Sigmoid colon (tissue), 7 donors: ENCODE measurements around the gene ODC1. TPM values are rescaled to one million over a fixed set of nuclear protein-coding genes. Genes with fewer than 3 reads are reported as not detected.

Experiments used
- DNase-seq: peaks from one replicate; pipeline ENCODE4 v3.0.0-alpha.2; 2019
- H3K27ac ChIP-seq, 4 donors: fragments of 200-600 bp; sonication (generic); one replicate each; pipeline ENCODE4 v1.5.1; 2016 to 2019; ENCODE audit warnings: mild to moderate bottlenecking in 1 of 4
- H3K27me3 ChIP-seq, 3 donors: fragments of 200-600 bp; sonication (generic); one replicate each; pipeline ENCODE4 v1.5.1; 2019; ENCODE audit warnings: mild to moderate bottlenecking in 1 of 3
- H3K36me3 ChIP-seq, 4 donors: fragments of 200-600 bp; sonication (generic); one replicate each; pipeline ENCODE4 v1.5.1; 2016 to 2019
- H3K4me1 ChIP-seq, 4 donors: fragments of 200-600 bp; sonication (generic); one replicate each; pipeline ENCODE4 v1.5.1; 2017 to 2019
- H3K4me3 ChIP-seq, 4 donors: fragments of 200-600 bp; sonication (generic); one replicate each; pipeline ENCODE4 v1.5.1; 2017 to 2019; ENCODE audit warnings: mild to moderate bottlenecking in 2 of 4, moderate library complexity in 1 of 4
- H3K9me3 ChIP-seq, 4 donors: fragments of 200-600 bp in 3 of 4; sonication (generic) in 3 of 4; one replicate each; pipeline versions ENCODE4 v1.5.1 to v1.6.1; 2013 to 2019
- EP300 ChIP-seq, 4 donors: sonication (generic); formaldehyde crosslinking; IDR thresholded peaks; one replicate each; pipeline ENCODE4 v1.6.1; 2017; ENCODE audit warnings: antibody characterized with exemption in 4 of 4
- POLR2A ChIP-seq, 2 donors: fragments of 450-650 bp; IDR thresholded peaks; one replicate each; pipeline ENCODE4 v1.6.1; 2016; ENCODE audit warnings: antibody characterized with exemption in 2 of 2, mild to moderate bottlenecking in 2 of 2, moderate library complexity in 2 of 2
- POLR2AphosphoS5 ChIP-seq, 4 donors: sonication (generic); formaldehyde crosslinking; IDR thresholded peaks; one replicate each; pipeline ENCODE4 v1.6.1; 2017; ENCODE audit warnings: antibody characterized with exemption in 4 of 4
- WGBS, 2 donors: extraction: QIAGEN DNeasy Blood & Tissue Kit; methylation state at CpG; one replicate each; pipeline ENCODE4 v1.1.7; 2013; 5-methylcytosine and 5-hydroxymethylcytosine counted together
- intact Hi-C: fragments of 100-400 bp; cut with DNase I; formaldehyde crosslinking; loops from one replicate; pipeline ENCODE4 v1.15.1; 2023
- polyA plus RNA-seq, 3 donors: library from polyadenylated mRNA; stranded (reverse); fragments of 200-250 nt; gene quantifications; one replicate each; pipeline ENCODE4 v1.2.3, GENCODE V29; 2013
- total RNA-seq, 4 donors: library from RNA; depleted of rRNA; stranded (reverse); fragments of >200 nt; gene quantifications; one replicate each; pipeline ENCODE4 v1.1.0, GENCODE V29; 2016
- TF ChIP-seq, protein P1 (sequence below), 4 experiments: fragments of 450-650 bp in 3 of 4; fragments of 200-600 bp in 1 of 4; IDR thresholded peaks; one replicate each; pipeline ENCODE4 v1.5.1; 2016 to 2019; ENCODE audit warnings: antibody characterized with exemption in 4 of 4, mild to moderate bottlenecking in 3 of 4, moderate library complexity in 2 of 4
- donor health status: healthy with polysubstance abuse.
- donor health status: Bipolar disorder and iron deficiency.
- donor health status: healthy.

Gene ODC1
- total and polyA plus RNA-seq, 7 donors: 34.8 to 88.2 (median 54.3) TPM

DNA sequence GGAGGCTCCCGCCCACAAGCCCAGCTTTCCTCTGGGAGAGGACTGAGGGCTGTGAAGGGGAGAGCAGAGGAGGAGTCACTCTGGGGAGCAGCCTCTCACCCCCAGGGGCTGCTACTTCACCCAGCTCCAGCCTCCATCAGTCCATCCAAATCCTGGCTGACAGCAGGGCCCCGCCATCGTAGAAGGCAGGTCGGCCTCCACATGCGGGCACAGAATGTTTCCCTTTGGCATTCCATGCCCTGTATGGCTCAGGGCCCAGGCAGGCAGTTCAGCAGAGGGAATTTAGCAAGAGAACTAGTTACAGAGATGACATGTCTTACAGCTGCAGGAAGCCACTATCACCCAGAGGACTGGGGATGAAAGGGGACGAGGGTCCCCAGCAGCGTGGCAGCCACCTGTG lies 6.4 kb upstream of the ODC1 start:
- peak overlapping the region; percentile 58 to 75 (median 69) for H3K27ac ChIP-seq
- peak in 2 of 4 donors; percentile 26 to 52 for TF ChIP-seq POLR2AphosphoS5 (IDR thresholded peaks at IDR 0.05)
- TF ChIP-seq, protein P1, sequence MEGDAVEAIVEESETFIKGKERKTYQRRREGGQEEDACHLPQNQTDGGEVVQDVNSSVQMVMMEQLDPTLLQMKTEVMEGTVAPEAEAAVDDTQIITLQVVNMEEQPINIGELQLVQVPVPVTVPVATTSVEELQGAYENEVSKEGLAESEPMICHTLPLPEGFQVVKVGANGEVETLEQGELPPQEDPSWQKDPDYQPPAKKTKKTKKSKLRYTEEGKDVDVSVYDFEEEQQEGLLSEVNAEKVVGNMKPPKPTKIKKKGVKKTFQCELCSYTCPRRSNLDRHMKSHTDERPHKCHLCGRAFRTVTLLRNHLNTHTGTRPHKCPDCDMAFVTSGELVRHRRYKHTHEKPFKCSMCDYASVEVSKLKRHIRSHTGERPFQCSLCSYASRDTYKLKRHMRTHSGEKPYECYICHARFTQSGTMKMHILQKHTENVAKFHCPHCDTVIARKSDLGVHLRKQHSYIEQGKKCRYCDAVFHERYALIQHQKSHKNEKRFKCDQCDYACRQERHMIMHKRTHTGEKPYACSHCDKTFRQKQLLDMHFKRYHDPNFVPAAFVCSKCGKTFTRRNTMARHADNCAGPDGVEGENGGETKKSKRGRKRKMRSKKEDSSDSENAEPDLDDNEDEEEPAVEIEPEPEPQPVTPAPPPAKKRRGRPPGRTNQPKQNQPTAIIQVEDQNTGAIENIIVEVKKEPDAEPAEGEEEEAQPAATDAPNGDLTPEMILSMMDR (IDR thresholded peaks at IDR 0.05): no peak
- 88 to 93% methylated on average over 7 of the region's 7 CpGs for WGBS, 2 donors
- H3K36me3 ChIP-seq: no peaks in the 10 kb centered on the region
- H3K27me3 ChIP-seq: no peaks in the 10 kb centered on the region
- no peaks in the 10 kb centered on the region for H3K9me3 ChIP-seq
- no peak overlapping the region for H3K4me3 ChIP-seq
- peaks cover 0 to 47% (median 24%) of the 10 kb centered on the region in 4 donors for H3K4me1 ChIP-seq
- intact Hi-C loops: no loop called here
- DNase-seq: peak; percentile 78

DNA sequence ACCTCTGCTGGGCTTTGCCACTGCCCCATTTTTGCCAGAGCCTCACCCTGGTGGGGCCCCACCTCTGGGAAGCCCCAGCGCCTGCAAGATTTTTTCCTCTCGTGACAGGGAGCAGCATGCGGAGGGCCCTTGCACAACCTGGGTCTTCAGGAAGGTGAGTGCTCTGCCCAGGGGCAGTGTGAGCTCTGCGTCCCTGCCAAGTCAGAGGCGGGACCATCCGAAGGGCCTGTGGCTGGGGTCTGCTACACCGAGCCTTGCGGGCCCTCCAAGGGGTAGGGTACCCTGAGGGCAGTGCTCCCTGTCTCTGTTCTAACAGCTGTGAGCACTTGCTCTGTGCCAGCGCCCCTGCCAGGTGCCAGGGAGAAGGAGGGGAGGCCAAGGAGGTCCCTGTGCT lies 5.8 kb upstream of the ODC1 start:
- H3K36me3 ChIP-seq: no peaks in the 10 kb centered on the region
- WGBS, 2 donors: 94 to 96% methylated on average over 9 of the region's 9 CpGs
- DNase-seq: no peak
- TF ChIP-seq POLR2AphosphoS5 (IDR thresholded peaks at IDR 0.05) (no peak), EP300 (IDR thresholded peaks at IDR 0.05) (no peak)
- H3K27ac ChIP-seq: peak overlapping the region; percentile 58 to 75 (median 69)
- intact Hi-C loops: no loop called here
- H3K9me3 ChIP-seq: no peaks in the 10 kb centered on the region
- no peak overlapping the region for H3K4me3 ChIP-seq
- no peaks in the 10 kb centered on the region for H3K27me3 ChIP-seq
- peaks cover 0 to 53% (median 30%) of the 10 kb centered on the region in 4 donors for H3K4me1 ChIP-seq

DNA sequence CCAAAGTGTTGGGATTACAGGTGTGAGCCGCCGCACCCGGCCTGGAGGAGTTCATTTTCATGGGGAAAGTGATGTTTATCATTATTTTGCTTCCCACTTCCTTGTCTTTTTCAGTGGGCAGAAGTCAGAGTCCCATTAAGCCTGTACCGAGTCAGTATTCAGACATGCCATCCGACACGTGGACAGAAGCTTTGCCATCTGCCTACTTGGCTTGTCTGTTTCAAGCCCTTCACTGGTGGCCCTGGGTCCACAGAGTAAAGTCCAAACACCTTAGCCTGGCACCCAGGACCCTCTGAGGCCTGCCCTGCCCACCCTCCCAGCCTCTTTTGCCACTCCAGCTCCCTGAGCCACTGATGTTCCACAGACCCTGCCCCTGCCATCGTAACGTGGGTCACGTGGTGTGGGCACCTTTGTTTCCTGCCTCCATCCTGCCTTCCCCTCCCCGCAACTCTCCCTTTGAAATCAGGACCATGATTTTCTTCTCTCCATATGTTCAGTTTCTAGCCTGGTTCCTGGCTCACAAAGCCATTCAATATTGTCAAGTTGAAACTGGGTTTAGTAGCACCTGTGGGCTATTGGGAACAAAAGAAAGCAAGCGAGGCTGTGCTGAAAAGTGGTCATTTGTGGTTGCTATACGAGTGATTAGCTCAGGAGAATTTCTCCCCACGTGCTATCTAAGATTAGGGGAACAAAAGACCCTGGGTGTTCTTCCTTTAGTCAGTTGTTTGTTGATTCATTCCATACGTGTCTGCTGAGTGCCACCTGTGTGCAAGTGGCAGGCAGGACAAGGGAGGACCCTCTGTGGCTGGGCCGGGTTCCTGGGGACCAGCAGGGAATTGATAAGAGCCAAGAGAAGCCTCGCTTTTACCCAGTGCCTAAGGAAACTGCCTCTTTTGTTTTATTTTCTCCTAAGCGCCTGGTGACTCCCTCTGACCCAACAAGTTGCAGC lies 5.1 kb upstream of the ODC1 start:
- 82 to 86% methylated on average over 17 of the region's 17 CpGs for WGBS, 2 donors
- DNase-seq: no peak
- no peak overlapping the region for H3K4me3 ChIP-seq
- intact Hi-C loops: no loop called here
- H3K27ac ChIP-seq: peak overlapping the region in 3 of 4 donors; percentile 69 to 75 (median 75)
- no peaks in the 10 kb centered on the region for H3K36me3 ChIP-seq
- TF ChIP-seq POLR2A (IDR thresholded peaks at IDR 0.05) (no peak), EP300 (IDR thresholded peaks at IDR 0.05) (no peak), POLR2AphosphoS5 (IDR thresholded peaks at IDR 0.05) (no peak)
- TF ChIP-seq, protein P1 (IDR thresholded peaks at IDR 0.05): no peak
- no peaks in the 10 kb centered on the region for H3K27me3 ChIP-seq
- no peaks in the 10 kb centered on the region for H3K9me3 ChIP-seq
- peaks cover 0 to 50% (median 29%) of the 10 kb centered on the region in 4 donors for H3K4me1 ChIP-seq

DNA sequence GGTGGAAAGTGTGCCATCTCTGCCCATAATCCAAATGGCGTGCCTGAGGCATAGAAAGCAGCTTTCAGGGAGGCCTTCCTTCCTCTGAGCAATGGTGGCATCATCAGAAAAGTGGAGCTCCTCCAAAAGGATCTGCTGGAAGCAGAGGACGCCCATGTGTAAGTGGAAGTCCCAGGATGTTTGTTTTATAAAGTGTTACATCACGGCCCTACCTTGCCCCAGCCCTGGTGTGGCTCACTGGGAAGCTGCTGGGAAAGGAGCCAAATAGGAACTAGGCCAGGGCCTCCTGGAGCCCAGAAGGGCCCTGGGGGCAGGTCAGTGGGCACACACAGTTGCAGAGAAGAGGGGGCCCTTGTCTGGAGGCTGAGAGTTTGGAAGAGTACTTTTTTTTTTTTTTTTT lies 4.2 kb upstream of the ODC1 start:
- H3K36me3 ChIP-seq: no peaks in the 10 kb centered on the region
- no peak overlapping the region for H3K4me3 ChIP-seq
- intact Hi-C loops: no loop called here
- no peaks in the 10 kb centered on the region for H3K27me3 ChIP-seq
- TF ChIP-seq POLR2AphosphoS5 (IDR thresholded peaks at IDR 0.05) (no peak), POLR2A (IDR thresholded peaks at IDR 0.05) (no peak), EP300 (IDR thresholded peaks at IDR 0.05) (no peak)
- TF ChIP-seq, protein P1 (IDR thresholded peaks at IDR 0.05): no peak
- peak; percentile 79 for DNase-seq
- 25 to 65% methylated on average over 3 of the region's 3 CpGs for WGBS, 2 donors
- H3K9me3 ChIP-seq: no peaks in the 10 kb centered on the region
- H3K27ac ChIP-seq: peak overlapping the region; percentile 41 to 69 (median 62)
- peaks cover 0 to 46% (median 29%) of the 10 kb centered on the region in 4 donors for H3K4me1 ChIP-seq

GRCh38 chr2:10451819-10452218 lies 3.7 kb upstream of the ODC1 start:
- WGBS, 2 donors: 73 to 91% methylated on average over 6 of the region's 6 CpGs
- no peaks in the 10 kb centered on the region for H3K27me3 ChIP-seq
- no peaks in the 10 kb centered on the region for H3K9me3 ChIP-seq
- intact Hi-C loops: no loop called here
- H3K4me1 ChIP-seq: peaks cover 0 to 50% (median 33%) of the 10 kb centered on the region in 4 donors
- no peaks in the 10 kb centered on the region for H3K36me3 ChIP-seq
- DNase-seq: no peak
- no peak overlapping the region for H3K4me3 ChIP-seq
- TF ChIP-seq EP300 (IDR thresholded peaks at IDR 0.05) (no peak), POLR2AphosphoS5 (IDR thresholded peaks at IDR 0.05) (no peak), POLR2A (IDR thresholded peaks at IDR 0.05) (no peak)
- TF ChIP-seq, protein P1 (IDR thresholded peaks at IDR 0.05): no peak
- H3K27ac ChIP-seq: peak overlapping the region; percentile 41 to 69 (median 62)
